IMR-90 (cell line): ENCODE measurements around the gene AUTS2. TPM values are rescaled to one million over a fixed set of nuclear protein-coding genes. Genes with fewer than 3 reads are reported as not detected.

Source experiments
- ATAC-seq: fragments of 200-7000 bp; cut with Tn5 transposase; 2 replicates; pipeline ENCODE4 v1.9.1; 2020; ENCODE audit warnings: low read depth, mild to moderate bottlenecking, moderate library complexity
- BruUV-seq: library from RNA; stranded (reverse); fragments of 400-500 nt; replicated peaks from 2 replicates; lab custom pipeline; 2021; lab: Mats Ljungman, UMichigan
- CTCF ChIA-PET: fragments of 300-600 bp; formaldehyde crosslinking; extraction: SDS; loops from one replicate; lab custom pipeline; 2021; ENCODE audit warnings: antibody characterized with exemption; lab: Yijun Ruan, JAX
- POLR2A ChIA-PET: fragments of 300-600 bp; sonication (Branson Sonifier 250); formaldehyde crosslinking; loops from one replicate; lab custom pipeline; 2022; ENCODE audit warnings: antibody characterized with exemption; ENCODE audit not compliant: unreplicated experiment; lab: Charles Lee
- DNase-seq: peaks from one replicate; pipeline ENCODE4 v3.0.0; 2013
- H2AFZ ChIP-seq: replicated peaks from 2 replicates; pipeline ENCODE3; 2013; ENCODE audit warnings: low read length, mild to moderate bottlenecking; ENCODE audit not compliant: poor library complexity
- H2AK5ac ChIP-seq: 2 replicates; pipeline ENCODE4 v1.6.1; 2013; ENCODE audit warnings: low read depth, low read length, inconsistent platforms
- H2AK9ac ChIP-seq: replicated peaks from 2 replicates; pipeline ENCODE3; 2013; ENCODE audit warnings: mild to moderate bottlenecking, low read depth, low read length, moderate library complexity; ENCODE audit not compliant: poor library complexity
- H2BK120ac ChIP-seq: 2 replicates; pipeline ENCODE4 v1.6.1; 2013; ENCODE audit warnings: low read depth, low read length, inconsistent platforms
- H2BK15ac ChIP-seq: 3 replicates; pipeline ENCODE4 v1.6.1; 2013; ENCODE audit warnings: low read depth, low read length, inconsistent platforms
- H2BK20ac ChIP-seq: 2 replicates; pipeline ENCODE4 v1.6.1; 2013; ENCODE audit warnings: low read depth, mild to moderate bottlenecking, inconsistent platforms, low read length, moderate library complexity
- H2BK5ac ChIP-seq: 2 replicates; pipeline ENCODE4 v1.6.1; 2013; ENCODE audit warnings: mild to moderate bottlenecking, low read depth, low read length, inconsistent platforms; ENCODE audit not compliant: poor library complexity, severe bottlenecking
- H3K14ac ChIP-seq: replicated peaks from 2 replicates; pipeline ENCODE4 v1.6.1; 2013; ENCODE audit warnings: low read depth, low read length, inconsistent platforms
- H3K18ac ChIP-seq: 2 replicates; pipeline ENCODE4 v1.6.1; 2013; ENCODE audit warnings: low read depth, low read length, control low read depth
- H3K23ac ChIP-seq: 2 replicates; pipeline ENCODE4 v1.6.1; 2013; ENCODE audit warnings: low read depth, low read length, inconsistent platforms
- H3K27ac ChIP-seq: 2 replicates; pipeline ENCODE4 v1.5.1; 2013; ENCODE audit warnings: mild to moderate bottlenecking, control low read depth, low read length; ENCODE audit not compliant: insufficient read depth
- H3K27me3 ChIP-seq: 2 replicates; pipeline ENCODE4 v1.6.1; 2013; ENCODE audit warnings: low read length; ENCODE audit not compliant: control insufficient read depth, insufficient read depth
- H3K36me3 ChIP-seq: 2 replicates; pipeline ENCODE4 v1.6.1; 2013; ENCODE audit warnings: low read length, mixed read lengths; ENCODE audit not compliant: control insufficient read depth, insufficient read depth
- H3K4ac ChIP-seq: 2 replicates; pipeline ENCODE4 v1.6.1; 2013; ENCODE audit warnings: low read depth, low read length, inconsistent platforms
- H3K4me1 ChIP-seq: 2 replicates; pipeline ENCODE4 v1.6.1; 2013; ENCODE audit warnings: low read length, mixed read lengths; ENCODE audit not compliant: control insufficient read depth, insufficient read depth
- H3K4me2 ChIP-seq: 2 replicates; pipeline ENCODE4 v1.6.1; 2013; ENCODE audit warnings: low read depth, mild to moderate bottlenecking, control low read depth, low read length, moderate library complexity
- H3K4me3 ChIP-seq: 2 replicates; pipeline ENCODE4 v1.5.1; 2013; ENCODE audit warnings: low read depth, mild to moderate bottlenecking, control low read depth, low read length, moderate library complexity; ENCODE audit not compliant: insufficient read depth
- H3K56ac ChIP-seq: 2 replicates; pipeline ENCODE4 v1.6.1; 2013; ENCODE audit warnings: low read length, inconsistent platforms; ENCODE audit not compliant: insufficient read depth; ENCODE audit errors: extremely low read depth
- H3K79me1 ChIP-seq, 2 experiments: 2 replicates each; pipeline ENCODE4 v1.6.1; 2013; ENCODE audit warnings: low read length in 2 of 2, inconsistent platforms in 1 of 2, low read depth in 1 of 2
- H3K9ac ChIP-seq: 2 replicates; pipeline ENCODE4 v1.6.1; 2013; ENCODE audit warnings: low read depth, low read length, control low read depth
- H3K9me1 ChIP-seq: 2 replicates; pipeline ENCODE4 v1.6.1; 2013; ENCODE audit warnings: low read length, inconsistent platforms; ENCODE audit not compliant: insufficient read depth
- H3K9me3 ChIP-seq: 2 replicates; pipeline ENCODE4 v1.6.1; 2013; ENCODE audit warnings: low read length; ENCODE audit not compliant: control insufficient read depth, insufficient read depth
- H4K20me1 ChIP-seq: 2 replicates; pipeline ENCODE4 v1.6.1; 2013; ENCODE audit warnings: low read length, inconsistent platforms; ENCODE audit not compliant: insufficient read depth
- H4K5ac ChIP-seq: 2 replicates; pipeline ENCODE4 v1.6.1; 2013; ENCODE audit warnings: mild to moderate bottlenecking, low read depth, low read length, control low read depth
- H4K8ac ChIP-seq, 2 experiments: 2 replicates each; pipeline ENCODE4 v1.6.1; 2013; ENCODE audit warnings: low read depth in 2 of 2, low read length in 2 of 2, control low read depth in 1 of 2, inconsistent platforms in 1 of 2
- H4K91ac ChIP-seq: 2 replicates; pipeline ENCODE4 v1.6.1; 2013; ENCODE audit warnings: low read depth, low read length, inconsistent platforms; ENCODE audit not compliant: insufficient read depth
- BHLHE40 ChIP-seq: fragments of 150-350 bp; IDR thresholded peaks from 2 replicates; pipeline ENCODE4 v1.6.1; 2016; ENCODE audit warnings: mild to moderate bottlenecking, low read depth, low read length
- CEBPB ChIP-seq: IDR thresholded peaks from 2 replicates; pipeline ENCODE4 v1.6.1; 2012; ENCODE audit warnings: low read depth, low read length, improper control_type of control experiment
- CHD1 ChIP-seq: IDR thresholded peaks from 2 replicates; pipeline ENCODE4 v1.6.1; 2012; ENCODE audit warnings: low read depth, low read length, improper control_type of control experiment
- FOS ChIP-seq: fragments of 150-350 bp; IDR thresholded peaks from 2 replicates; pipeline ENCODE4 v1.6.1; 2016; ENCODE audit warnings: low read depth, low read length
- MAFK ChIP-seq: IDR thresholded peaks from 2 replicates; pipeline ENCODE4 v1.6.1; 2012; ENCODE audit warnings: low read depth, low read length, improper control_type of control experiment
- MAZ ChIP-seq: IDR thresholded peaks from 2 replicates; pipeline ENCODE4 v1.6.1; 2012; ENCODE audit warnings: low read depth, mild to moderate bottlenecking, low read length, improper control_type of control experiment, moderate library complexity, borderline replicate concordance
- MXI1 ChIP-seq: IDR thresholded peaks from 2 replicates; pipeline ENCODE4 v1.6.1; 2012; ENCODE audit warnings: low read depth, mild to moderate bottlenecking, low read length, moderate library complexity, borderline replicate concordance
- NFE2L2 ChIP-seq: fragments of 150-350 bp; IDR thresholded peaks from 2 replicates; pipeline ENCODE4 v1.6.1; 2016; ENCODE audit warnings: low read depth, mild to moderate bottlenecking, low read length
- POLR2A ChIP-seq: IDR thresholded peaks from 2 replicates; pipeline ENCODE4 v1.6.1; 2012; ENCODE audit warnings: mild to moderate bottlenecking, low read depth, low read length
- RAD21 ChIP-seq: IDR thresholded peaks from 2 replicates; pipeline ENCODE4 v1.6.1; 2012; ENCODE audit warnings: low read length, improper control_type of control experiment
- RCOR1 ChIP-seq: IDR thresholded peaks from 2 replicates; pipeline ENCODE4 v1.6.1; 2012; ENCODE audit warnings: mild to moderate bottlenecking, low read length, improper control_type of control experiment; ENCODE audit not compliant: insufficient replicate concordance
- RFX5 ChIP-seq: IDR thresholded peaks from 2 replicates; pipeline ENCODE4 v1.8.0; 2012; ENCODE audit warnings: low read depth, mild to moderate bottlenecking, low read length, moderate library complexity
- SMC3 ChIP-seq: fragments of 150-350 bp; IDR thresholded peaks from 2 replicates; pipeline ENCODE4 v1.6.1; 2016; ENCODE audit warnings: low read depth, mild to moderate bottlenecking, antibody characterized with exemption, low read length, moderate library complexity
- WGBS, 2 experiments: methylation state at CpG; one replicate each; pipeline versions ENCODE4 v1.1.5 to v1.1.7; 2013; ENCODE audit warnings: missing lambda C conversion rate in 2 of 2; ENCODE audit not compliant: insufficient read length in 1 of 2; ENCODE audit errors: extremely low coverage in 2 of 2; 5-methylcytosine and 5-hydroxymethylcytosine counted together
- dilution Hi-C: fragments of 300-500 bp; cut with HindIII; formaldehyde crosslinking; loops from one replicate; pipeline ENCODE4 v1.14.3; 2018; ENCODE audit warnings: low sequenced_read_pairs; ENCODE audit not compliant: unreplicated experiment
- in situ Hi-C: fragments of 300-500 bp; cut with MboI; formaldehyde crosslinking; loops from 3 replicates; pipeline ENCODE4 v1.14.3; 2019; ENCODE audit warnings: low sequenced_read_pairs, inconsistent platforms, mixed read lengths
- intact Hi-C: fragments of 100-400 bp; cut with micrococcal nuclease; formaldehyde crosslinking; loops from 2 replicates; pipeline ENCODE4 v1.10.0; 2022
- polyA plus RNA-seq, 3 experiments: library from polyadenylated mRNA; depleted of rRNA; stranded (reverse); fragments of >200 nt; gene quantifications; 2 replicates each; pipeline ENCODE4 v1.2.3, GENCODE V29; 2012; ENCODE audit warnings: low replicate concordance in 1 of 3
- total RNA-seq: library from RNA; depleted of rRNA; stranded (reverse); fragments of >200 nt; gene quantifications from 2 replicates; pipeline ENCODE4 v1.2.3, GENCODE V29; 2012
- TF ChIP-seq, protein P1 (sequence below): fragments of 150-350 bp; IDR thresholded peaks from 2 replicates; pipeline ENCODE4 v1.6.1; 2017; ENCODE audit warnings: mild to moderate bottlenecking, antibody characterized with exemption, low read length, low read depth
- TF ChIP-seq, protein P2 (sequence below): conservative IDR thresholded peaks from 2 replicates; pipeline ENCODE4 v1.5.1; 2012; ENCODE audit warnings: mild to moderate bottlenecking, low read depth, low read length, improper control_type of control experiment
- TF ChIP-seq, protein P3 (sequence below): fragments of 150-350 bp; IDR thresholded peaks from 2 replicates; pipeline ENCODE4 v1.6.1; 2016; ENCODE audit warnings: low read depth, mild to moderate bottlenecking, low read length, moderate library complexity, borderline replicate concordance

AUTS2 gene
- total and polyA plus RNA-seq, 2 of the 4 experiments (the other 2 are of a cell fraction), result 0.90 to 3.0 TPM

DNA sequence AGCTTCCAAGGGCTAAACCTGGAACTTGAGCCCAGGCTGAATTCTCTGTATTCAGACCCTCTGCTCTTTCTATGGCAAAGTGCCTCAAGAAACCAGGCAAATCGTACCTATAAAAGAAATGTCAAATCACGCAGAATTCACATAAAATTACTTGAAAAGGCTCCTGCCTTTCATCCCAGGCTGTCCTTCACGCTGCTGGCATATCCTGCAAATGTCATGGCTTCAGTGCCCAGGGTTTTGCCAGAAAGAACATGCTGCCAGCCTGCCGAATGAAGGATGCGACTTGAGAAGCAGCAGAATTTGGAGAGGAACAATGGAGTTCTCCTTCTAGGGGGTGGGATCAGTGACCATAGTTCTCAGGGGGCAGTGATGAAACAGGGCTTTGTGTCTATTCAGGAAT is 931.2 kb downstream of the AUTS2 start:
- Histone ChIP-seq H3K36me3 (no peaks in the 10 kb centered on the region), H4K91ac (no peak overlapping the region), H2BK5ac (no peak overlapping the region), H2AFZ (no peak overlapping the region), H3K27me3 (no peaks in the 10 kb centered on the region), H2BK20ac (no peak overlapping the region), H4K20me1 (no peaks in the 10 kb centered on the region), H3K4me3 (no peak overlapping the region), H2BK15ac (no peak overlapping the region), H2BK120ac (no peak overlapping the region), H3K4me2 (no peak overlapping the region), H3K9me3 (no peaks in the 10 kb centered on the region), H3K9me1 (no peaks in the 10 kb centered on the region), H2AK5ac (no peak overlapping the region), H3K23ac (no peak overlapping the region), H4K8ac (no peak overlapping the region), H2AK9ac (no peak overlapping the region), H3K79me1 (no peaks in the 10 kb centered on the region), H3K27ac (no peak overlapping the region), H4K5ac (no peak overlapping the region), H3K18ac (no peak overlapping the region), H3K9ac (no peak overlapping the region), H3K4ac (no peak overlapping the region), H3K14ac (no peak overlapping the region), H3K56ac (no peak overlapping the region), H3K4me1 (no peaks in the 10 kb centered on the region)
- ChIA-PET CTCF (no interaction called here), POLR2A (no interaction called here)
- in situ Hi-C loops (no loop called here), dilution Hi-C loops (no loop called here), intact Hi-C loops (no loop called here)
- no peak for ATAC-seq
- no TSS peak for BruUV-seq
- TF ChIP-seq CEBPB (no peak), CHD1 (no peak), MAZ (no peak), FOS (no peak), MXI1 (no peak), SMC3 (no peak), RCOR1 (no peak), MAFK (no peak), NFE2L2 (no peak), RAD21 (no peak), POLR2A (no peak), RFX5 (no peak), BHLHE40 (no peak)
- TF ChIP-seq, protein P1, sequence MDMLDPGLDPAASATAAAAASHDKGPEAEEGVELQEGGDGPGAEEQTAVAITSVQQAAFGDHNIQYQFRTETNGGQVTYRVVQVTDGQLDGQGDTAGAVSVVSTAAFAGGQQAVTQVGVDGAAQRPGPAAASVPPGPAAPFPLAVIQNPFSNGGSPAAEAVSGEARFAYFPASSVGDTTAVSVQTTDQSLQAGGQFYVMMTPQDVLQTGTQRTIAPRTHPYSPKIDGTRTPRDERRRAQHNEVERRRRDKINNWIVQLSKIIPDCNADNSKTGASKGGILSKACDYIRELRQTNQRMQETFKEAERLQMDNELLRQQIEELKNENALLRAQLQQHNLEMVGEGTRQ, result no peak
- TF ChIP-seq, protein P2, sequence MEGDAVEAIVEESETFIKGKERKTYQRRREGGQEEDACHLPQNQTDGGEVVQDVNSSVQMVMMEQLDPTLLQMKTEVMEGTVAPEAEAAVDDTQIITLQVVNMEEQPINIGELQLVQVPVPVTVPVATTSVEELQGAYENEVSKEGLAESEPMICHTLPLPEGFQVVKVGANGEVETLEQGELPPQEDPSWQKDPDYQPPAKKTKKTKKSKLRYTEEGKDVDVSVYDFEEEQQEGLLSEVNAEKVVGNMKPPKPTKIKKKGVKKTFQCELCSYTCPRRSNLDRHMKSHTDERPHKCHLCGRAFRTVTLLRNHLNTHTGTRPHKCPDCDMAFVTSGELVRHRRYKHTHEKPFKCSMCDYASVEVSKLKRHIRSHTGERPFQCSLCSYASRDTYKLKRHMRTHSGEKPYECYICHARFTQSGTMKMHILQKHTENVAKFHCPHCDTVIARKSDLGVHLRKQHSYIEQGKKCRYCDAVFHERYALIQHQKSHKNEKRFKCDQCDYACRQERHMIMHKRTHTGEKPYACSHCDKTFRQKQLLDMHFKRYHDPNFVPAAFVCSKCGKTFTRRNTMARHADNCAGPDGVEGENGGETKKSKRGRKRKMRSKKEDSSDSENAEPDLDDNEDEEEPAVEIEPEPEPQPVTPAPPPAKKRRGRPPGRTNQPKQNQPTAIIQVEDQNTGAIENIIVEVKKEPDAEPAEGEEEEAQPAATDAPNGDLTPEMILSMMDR, result no peak
- TF ChIP-seq, protein P3, sequence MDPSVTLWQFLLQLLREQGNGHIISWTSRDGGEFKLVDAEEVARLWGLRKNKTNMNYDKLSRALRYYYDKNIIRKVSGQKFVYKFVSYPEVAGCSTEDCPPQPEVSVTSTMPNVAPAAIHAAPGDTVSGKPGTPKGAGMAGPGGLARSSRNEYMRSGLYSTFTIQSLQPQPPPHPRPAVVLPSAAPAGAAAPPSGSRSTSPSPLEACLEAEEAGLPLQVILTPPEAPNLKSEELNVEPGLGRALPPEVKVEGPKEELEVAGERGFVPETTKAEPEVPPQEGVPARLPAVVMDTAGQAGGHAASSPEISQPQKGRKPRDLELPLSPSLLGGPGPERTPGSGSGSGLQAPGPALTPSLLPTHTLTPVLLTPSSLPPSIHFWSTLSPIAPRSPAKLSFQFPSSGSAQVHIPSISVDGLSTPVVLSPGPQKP, result no peak
- no peak for DNase-seq
- WGBS, 2 experiments, result 75% methylated on average over 3 of the region's 5 CpGs; no CpG with 5 or more reads in 1 of the 2 experiments
